ENCODE data around the gene BSN. TPM values are rescaled to one million over a fixed set of nuclear protein-coding genes. Genes with fewer than 3 reads are reported as not detected.
A peak's percentile ranks its signal among the peaks of the same experiment; 100 is the strongest.

BSN gene
- total RNA-seq, 4 donors from 2014 or later: under 0.01 to 0.32 (median 0.27) TPM; not detected in 1

DNA sequence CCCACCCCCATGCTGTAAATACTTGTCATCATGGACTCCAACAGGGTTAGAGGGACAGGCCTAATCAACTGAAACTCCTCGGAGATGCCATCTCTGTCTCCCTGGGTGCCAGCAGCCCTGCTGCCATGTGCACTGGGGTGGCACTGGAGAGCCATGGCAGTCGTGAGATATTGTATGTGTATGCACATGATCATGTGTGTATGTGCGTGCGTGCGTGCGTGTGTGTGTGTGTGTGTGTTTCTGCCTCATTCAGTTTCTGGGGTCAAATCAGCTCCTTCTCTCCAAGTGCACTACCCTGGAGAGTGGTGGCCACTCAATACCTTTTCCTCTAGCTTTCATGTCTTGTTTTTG lies 116.6 kb downstream of the BSN start:
- no peak for DNase-seq
- WGBS, 2 donors (ENCODE audit: low coverage in 1 of 2): 68% methylated on average over 6 of the region's 6 CpGs; no CpG with 5 or more reads in 1 of the 2 donors
- no peak overlapping the region for H3K27ac ChIP-seq
- H3K27me3 ChIP-seq: peaks cover 16% of the 10 kb centered on the region
- H3K9me3 ChIP-seq: no peaks in the 10 kb centered on the region
- H3K4me3 ChIP-seq: no peak overlapping the region
- H3K36me3 ChIP-seq: no peaks in the 10 kb centered on the region
- in situ Hi-C loops (cut with MboI; ENCODE audit: low pct_ligation_motif_present in 1 of 4, low pct_unique_long_range_greater_than_20kb in 1 of 4, low sequenced_read_pairs in 3 of 4) (loop anchor here in 3 of 4 donors (5.0 to 10.0 kb wide), 3 partner anchors 126 to 136 kb away; no protein-coding TSS in a partner anchor), intact Hi-C loops (cut with DNase I; ENCODE audit: low total_unique reads) (loop anchor here (5.0 kb wide), 1 partner anchor 129 kb away; no protein-coding TSS in a partner anchor)
- TF ChIP-seq POLR2AphosphoS5 (IDR thresholded peaks at IDR 0.05) (no peak), EP300 (IDR thresholded peaks at IDR 0.05; ENCODE audit: low read depth) (no peak), POLR2A (IDR thresholded peaks at IDR 0.05) (no peak)
- TF ChIP-seq, protein P1, sequence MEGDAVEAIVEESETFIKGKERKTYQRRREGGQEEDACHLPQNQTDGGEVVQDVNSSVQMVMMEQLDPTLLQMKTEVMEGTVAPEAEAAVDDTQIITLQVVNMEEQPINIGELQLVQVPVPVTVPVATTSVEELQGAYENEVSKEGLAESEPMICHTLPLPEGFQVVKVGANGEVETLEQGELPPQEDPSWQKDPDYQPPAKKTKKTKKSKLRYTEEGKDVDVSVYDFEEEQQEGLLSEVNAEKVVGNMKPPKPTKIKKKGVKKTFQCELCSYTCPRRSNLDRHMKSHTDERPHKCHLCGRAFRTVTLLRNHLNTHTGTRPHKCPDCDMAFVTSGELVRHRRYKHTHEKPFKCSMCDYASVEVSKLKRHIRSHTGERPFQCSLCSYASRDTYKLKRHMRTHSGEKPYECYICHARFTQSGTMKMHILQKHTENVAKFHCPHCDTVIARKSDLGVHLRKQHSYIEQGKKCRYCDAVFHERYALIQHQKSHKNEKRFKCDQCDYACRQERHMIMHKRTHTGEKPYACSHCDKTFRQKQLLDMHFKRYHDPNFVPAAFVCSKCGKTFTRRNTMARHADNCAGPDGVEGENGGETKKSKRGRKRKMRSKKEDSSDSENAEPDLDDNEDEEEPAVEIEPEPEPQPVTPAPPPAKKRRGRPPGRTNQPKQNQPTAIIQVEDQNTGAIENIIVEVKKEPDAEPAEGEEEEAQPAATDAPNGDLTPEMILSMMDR (IDR thresholded peaks at IDR 0.05): no peak
- peaks cover 9 to 16% (median 12%) of the 10 kb centered on the region in 4 donors for H3K4me1 ChIP-seq

DNA sequence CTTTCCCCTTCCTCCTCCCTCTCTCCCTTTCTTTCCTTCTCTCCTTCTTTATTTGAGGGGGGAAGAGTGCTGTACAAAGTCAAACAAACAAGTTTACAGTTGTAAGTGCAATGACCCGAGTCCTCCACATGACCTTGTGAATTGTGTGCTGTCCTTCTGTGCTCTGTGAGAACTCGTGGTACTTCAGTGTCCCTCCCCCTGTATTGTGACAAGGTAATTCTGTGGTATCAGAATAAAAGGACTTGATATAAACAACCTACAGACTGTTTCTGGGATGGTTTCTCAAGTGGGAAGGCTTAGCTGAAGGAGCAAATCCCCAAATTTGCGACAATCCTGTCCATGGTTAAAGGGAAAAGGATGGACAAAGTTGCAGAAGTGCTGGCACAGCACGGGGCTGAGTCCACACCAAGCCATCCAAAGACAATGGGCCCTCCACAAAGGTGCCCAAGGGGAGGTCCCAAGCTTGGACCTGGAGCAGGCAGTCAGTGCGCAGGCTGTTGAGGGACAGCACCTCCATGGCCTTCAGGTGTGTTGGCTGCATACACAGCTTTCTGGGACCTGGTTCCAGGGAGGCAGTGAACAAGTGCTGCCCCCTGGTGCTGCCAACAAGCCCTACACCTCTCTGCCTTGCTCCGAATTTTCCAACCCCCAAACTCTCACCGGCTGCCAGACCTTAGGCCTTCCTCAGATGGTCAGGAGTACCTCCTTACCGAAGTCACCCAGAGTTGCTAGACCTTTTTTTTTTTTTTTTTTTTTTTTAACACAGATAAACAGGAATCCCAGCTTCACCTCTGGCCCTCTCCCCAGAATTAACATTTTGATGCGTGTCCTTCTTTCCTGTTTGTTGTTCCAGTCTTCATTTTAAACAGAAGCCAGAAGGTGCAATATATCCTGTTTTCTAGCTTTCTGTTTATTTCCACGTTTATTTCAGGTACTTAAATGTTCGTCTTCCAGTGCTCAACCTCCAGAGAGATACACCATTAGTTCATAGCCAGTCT lies 117.3 kb downstream of the BSN start:
- DNase-seq: peak; percentile 79
- Histone ChIP-seq H3K4me1 (peaks cover 9 to 16% (median 12%) of the 10 kb centered on the region in 4 donors), H3K4me3 (no peak overlapping the region), H3K36me3 (no peaks in the 10 kb centered on the region), H3K9me3 (no peaks in the 10 kb centered on the region), H3K27me3 (peaks cover 16% of the 10 kb centered on the region), H3K27ac (no peak overlapping the region)
- in situ Hi-C loops (cut with MboI; ENCODE audit: low pct_ligation_motif_present in 1 of 4, low pct_unique_long_range_greater_than_20kb in 1 of 4, low sequenced_read_pairs in 3 of 4) (loop anchor here in 3 of 4 donors (5.0 to 10.0 kb wide), 3 partner anchors 127 to 137 kb away; no protein-coding TSS in a partner anchor), intact Hi-C loops (cut with DNase I; ENCODE audit: low total_unique reads) (loop anchor here (5.0 kb wide), 1 partner anchor 129 kb away; no protein-coding TSS in a partner anchor)
- 36 to 37% methylated on average over 8 to 11 of the region's 11 CpGs for WGBS, 2 donors (ENCODE audit: low coverage in 1 of 2)
- no peak for TF ChIP-seq POLR2A (IDR thresholded peaks at IDR 0.05)
- TF ChIP-seq, protein P1 (IDR thresholded peaks at IDR 0.05): peak; percentile 79 to 86 (median 81)

DNA sequence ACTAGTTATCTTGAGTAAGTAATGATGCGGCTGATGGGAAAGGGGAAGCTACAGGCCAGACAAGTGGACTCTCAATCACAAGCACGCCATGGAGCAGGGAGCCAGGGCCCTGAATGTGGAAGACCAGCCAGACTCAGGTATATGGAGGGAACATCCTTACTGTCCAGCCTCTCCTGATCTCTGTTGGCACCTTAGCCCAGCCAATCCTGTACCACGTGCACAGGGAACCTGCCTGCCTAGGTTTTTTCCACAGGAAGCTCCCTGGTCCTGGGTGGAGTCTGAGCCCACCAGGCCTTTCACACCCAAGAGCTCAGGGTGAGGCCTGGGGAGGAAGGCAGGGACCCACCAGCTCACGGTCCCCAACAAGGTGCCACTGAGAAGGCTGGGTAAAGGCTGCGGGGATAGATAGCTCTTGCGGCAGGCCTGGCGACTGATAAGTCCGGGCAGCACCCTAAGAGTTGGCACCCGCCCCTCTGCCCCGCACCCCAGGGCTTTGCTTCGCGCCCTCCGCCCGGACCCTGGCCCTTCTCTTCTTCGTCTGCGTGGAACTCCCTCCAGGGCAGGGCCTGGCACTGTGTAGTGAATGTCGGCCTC lies 118.9 kb downstream of the BSN start:
- 13 to 100% methylated on average over 1 to 13 of the region's 17 CpGs for WGBS, 2 donors (ENCODE audit: low coverage in 1 of 2)
- peaks cover 9 to 16% (median 12%) of the 10 kb centered on the region in 4 donors for H3K4me1 ChIP-seq
- H3K36me3 ChIP-seq: peaks cover 0 to 14% (median 0%) of the 10 kb centered on the region in 4 donors
- H3K9me3 ChIP-seq: no peaks in the 10 kb centered on the region
- H3K27me3 ChIP-seq: peaks cover 6% of the 10 kb centered on the region
- H3K4me3 ChIP-seq: peak overlapping the region; percentile 60 to 90 (median 88)
- intact Hi-C loops (cut with DNase I; ENCODE audit: low total_unique reads) (loop anchor here (5.0 kb wide), 1 partner anchor 131 kb away; no protein-coding TSS in a partner anchor), in situ Hi-C loops (cut with MboI; ENCODE audit: low pct_ligation_motif_present in 1 of 4, low pct_unique_long_range_greater_than_20kb in 1 of 4, low sequenced_read_pairs in 3 of 4) (loop anchor here in 3 of 4 donors (5.0 to 10.0 kb wide), 3 partner anchors 128 to 138 kb away; no protein-coding TSS in a partner anchor)
- no peak for TF ChIP-seq EP300 (IDR thresholded peaks at IDR 0.05; ENCODE audit: low read depth)
- TF ChIP-seq POLR2A (IDR thresholded peaks at IDR 0.05): no peak
- TF ChIP-seq POLR2AphosphoS5 (IDR thresholded peaks at IDR 0.05): no peak
- TF ChIP-seq, protein P1 (IDR thresholded peaks at IDR 0.05): no peak
- H3K27ac ChIP-seq: peak overlapping the region; percentile 91 to 96 (median 92)
- peak; percentile 29 for DNase-seq
